Measurements from ENCODE around the gene GNAQ.
"Not testable (repeated sequence)": the region's sequence is repeated elsewhere in the genome, so short reads cannot be mapped to it uniquely, and the experiment has no call there.

DNA sequence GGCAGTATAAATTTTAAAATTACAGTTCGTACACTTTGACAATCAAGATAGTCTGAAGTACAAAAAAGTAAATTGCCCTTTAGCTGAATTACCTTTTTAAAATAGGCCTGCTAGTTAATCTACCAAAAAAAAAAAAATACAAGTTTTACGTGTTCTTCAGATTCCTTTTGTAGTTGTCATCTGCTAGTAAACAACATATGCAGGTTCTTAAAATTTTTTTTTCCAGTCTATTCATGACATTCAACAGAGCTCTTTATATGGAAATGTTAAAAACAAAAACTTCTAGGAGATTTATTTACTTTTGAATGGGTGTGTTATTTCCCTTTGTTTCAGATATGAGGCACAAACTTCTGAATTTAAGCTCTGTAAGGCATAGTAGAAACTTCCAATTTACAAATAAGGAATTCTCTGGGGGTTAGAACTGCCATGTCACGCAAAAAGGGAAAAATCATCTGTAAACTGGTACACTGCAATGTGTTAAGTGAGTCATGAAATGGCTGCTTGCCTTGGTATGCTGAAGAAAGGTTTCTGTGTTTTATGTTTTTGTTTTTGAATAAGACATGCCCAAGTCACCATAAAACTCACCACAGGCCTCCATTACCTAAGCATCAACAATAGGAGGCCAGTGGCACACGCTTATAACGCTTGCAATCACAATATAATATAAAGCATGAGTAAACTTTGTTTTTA is 313.9 kb downstream of the GNAQ start:
- TF ChIP-seq POLR2A, POLR2AphosphoS5, EP300 (IDR thresholded peaks at IDR 0.05): not testable (repeated sequence)
- TF ChIP-seq, protein P1, sequence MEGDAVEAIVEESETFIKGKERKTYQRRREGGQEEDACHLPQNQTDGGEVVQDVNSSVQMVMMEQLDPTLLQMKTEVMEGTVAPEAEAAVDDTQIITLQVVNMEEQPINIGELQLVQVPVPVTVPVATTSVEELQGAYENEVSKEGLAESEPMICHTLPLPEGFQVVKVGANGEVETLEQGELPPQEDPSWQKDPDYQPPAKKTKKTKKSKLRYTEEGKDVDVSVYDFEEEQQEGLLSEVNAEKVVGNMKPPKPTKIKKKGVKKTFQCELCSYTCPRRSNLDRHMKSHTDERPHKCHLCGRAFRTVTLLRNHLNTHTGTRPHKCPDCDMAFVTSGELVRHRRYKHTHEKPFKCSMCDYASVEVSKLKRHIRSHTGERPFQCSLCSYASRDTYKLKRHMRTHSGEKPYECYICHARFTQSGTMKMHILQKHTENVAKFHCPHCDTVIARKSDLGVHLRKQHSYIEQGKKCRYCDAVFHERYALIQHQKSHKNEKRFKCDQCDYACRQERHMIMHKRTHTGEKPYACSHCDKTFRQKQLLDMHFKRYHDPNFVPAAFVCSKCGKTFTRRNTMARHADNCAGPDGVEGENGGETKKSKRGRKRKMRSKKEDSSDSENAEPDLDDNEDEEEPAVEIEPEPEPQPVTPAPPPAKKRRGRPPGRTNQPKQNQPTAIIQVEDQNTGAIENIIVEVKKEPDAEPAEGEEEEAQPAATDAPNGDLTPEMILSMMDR (IDR thresholded peaks at IDR 0.05) = not testable (repeated sequence)
